Tibial nerve (tissue), 4 donors: ENCODE results near the gene LSM14B.

Source experiments
- EP300 ChIP-seq, 2 donors: sonication (generic); formaldehyde crosslinking; IDR thresholded peaks; one replicate each; pipeline ENCODE4 v1.6.1; 2017; ENCODE audit warnings: antibody characterized with exemption in 2 of 2, mild to moderate bottlenecking in 1 of 2
- TF ChIP-seq, protein P1 (sequence below), 5 experiments: fragments of 200-600 bp in 3 of 5; fragments of 450-650 bp in 2 of 5; sonication (generic) in 3 of 5; IDR thresholded peaks; one replicate each; pipeline ENCODE4 v1.5.1; 2016 to 2019; ENCODE audit warnings: antibody characterized with exemption in 5 of 5, mild to moderate bottlenecking in 3 of 5, moderate library complexity in 2 of 5

DNA sequence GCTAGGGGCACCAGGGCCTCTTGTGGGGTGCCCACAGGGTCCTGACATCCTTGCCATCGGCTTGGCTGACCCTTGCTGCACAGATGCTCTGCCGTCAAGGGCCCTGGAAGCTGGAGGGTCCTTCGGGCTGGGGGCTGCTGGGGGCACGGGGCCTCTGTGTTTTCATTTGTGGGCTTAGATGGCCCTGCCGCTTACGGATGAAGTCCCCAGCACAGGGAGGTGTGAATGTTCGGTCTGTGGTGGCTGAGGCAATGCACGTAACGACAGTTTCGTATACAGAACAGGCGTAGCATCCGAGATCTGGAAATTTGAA is 35.8 kb downstream of the LSM14B start:
- TF ChIP-seq, protein P1, sequence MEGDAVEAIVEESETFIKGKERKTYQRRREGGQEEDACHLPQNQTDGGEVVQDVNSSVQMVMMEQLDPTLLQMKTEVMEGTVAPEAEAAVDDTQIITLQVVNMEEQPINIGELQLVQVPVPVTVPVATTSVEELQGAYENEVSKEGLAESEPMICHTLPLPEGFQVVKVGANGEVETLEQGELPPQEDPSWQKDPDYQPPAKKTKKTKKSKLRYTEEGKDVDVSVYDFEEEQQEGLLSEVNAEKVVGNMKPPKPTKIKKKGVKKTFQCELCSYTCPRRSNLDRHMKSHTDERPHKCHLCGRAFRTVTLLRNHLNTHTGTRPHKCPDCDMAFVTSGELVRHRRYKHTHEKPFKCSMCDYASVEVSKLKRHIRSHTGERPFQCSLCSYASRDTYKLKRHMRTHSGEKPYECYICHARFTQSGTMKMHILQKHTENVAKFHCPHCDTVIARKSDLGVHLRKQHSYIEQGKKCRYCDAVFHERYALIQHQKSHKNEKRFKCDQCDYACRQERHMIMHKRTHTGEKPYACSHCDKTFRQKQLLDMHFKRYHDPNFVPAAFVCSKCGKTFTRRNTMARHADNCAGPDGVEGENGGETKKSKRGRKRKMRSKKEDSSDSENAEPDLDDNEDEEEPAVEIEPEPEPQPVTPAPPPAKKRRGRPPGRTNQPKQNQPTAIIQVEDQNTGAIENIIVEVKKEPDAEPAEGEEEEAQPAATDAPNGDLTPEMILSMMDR (IDR thresholded peaks at IDR 0.05) = no peak
- no peak for TF ChIP-seq EP300 (IDR thresholded peaks at IDR 0.05)
